ENCODE data around the gene SOX6. TPM values are rescaled to one million over a fixed set of nuclear protein-coding genes. Genes with fewer than 3 reads are reported as not detected.

The SOX6 gene
- total RNA-seq, 1 donor from 2014 or later = 8.3 TPM

DNA sequence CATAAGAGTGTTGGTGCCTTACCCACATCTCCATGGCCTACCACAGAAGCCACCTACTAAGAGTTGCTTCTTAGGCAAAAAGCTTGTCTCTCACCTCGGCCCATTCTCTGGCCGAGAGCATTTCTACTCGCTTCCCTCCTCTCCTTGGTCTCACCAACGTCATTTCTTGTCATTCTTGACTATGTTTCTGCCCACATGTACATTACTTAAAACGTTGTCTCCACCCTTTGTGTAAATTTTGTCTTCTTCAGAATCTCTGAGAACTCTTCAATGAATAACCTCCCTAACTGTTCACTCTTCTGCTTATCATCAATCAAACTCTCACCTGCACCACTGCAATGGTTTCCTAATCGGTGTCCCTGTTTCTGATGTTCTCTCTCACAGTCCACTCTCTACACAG, 20.1 kb downstream of the SOX6 start:
- TF ChIP-seq, protein P1, sequence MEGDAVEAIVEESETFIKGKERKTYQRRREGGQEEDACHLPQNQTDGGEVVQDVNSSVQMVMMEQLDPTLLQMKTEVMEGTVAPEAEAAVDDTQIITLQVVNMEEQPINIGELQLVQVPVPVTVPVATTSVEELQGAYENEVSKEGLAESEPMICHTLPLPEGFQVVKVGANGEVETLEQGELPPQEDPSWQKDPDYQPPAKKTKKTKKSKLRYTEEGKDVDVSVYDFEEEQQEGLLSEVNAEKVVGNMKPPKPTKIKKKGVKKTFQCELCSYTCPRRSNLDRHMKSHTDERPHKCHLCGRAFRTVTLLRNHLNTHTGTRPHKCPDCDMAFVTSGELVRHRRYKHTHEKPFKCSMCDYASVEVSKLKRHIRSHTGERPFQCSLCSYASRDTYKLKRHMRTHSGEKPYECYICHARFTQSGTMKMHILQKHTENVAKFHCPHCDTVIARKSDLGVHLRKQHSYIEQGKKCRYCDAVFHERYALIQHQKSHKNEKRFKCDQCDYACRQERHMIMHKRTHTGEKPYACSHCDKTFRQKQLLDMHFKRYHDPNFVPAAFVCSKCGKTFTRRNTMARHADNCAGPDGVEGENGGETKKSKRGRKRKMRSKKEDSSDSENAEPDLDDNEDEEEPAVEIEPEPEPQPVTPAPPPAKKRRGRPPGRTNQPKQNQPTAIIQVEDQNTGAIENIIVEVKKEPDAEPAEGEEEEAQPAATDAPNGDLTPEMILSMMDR (IDR thresholded peaks at IDR 0.05) = no peak
- ATAC-seq = no peak
- Histone ChIP-seq H3K4me1 (no peaks in the 10 kb centered on the region), H3K36me3 (no peaks in the 10 kb centered on the region), H3K9me3 (no peaks in the 10 kb centered on the region), H3K27ac (no peak overlapping the region), H3K27me3 (no peaks in the 10 kb centered on the region), H3K4me3 (no peak overlapping the region)
- intact Hi-C loops (cut with DNase I) = no loop called here
- DNase-seq = no peak

- H3K27me3 ChIP-seq = no peaks in the 10 kb centered on the region
- ATAC-seq = no peak
- intact Hi-C loops (cut with DNase I) = no loop called here
- H3K27ac ChIP-seq = no peak overlapping the region
- no peak overlapping the region for H3K4me3 ChIP-seq
- no peaks in the 10 kb centered on the region for H3K9me3 ChIP-seq
- no peak for DNase-seq
- TF ChIP-seq, protein P1 (IDR thresholded peaks at IDR 0.05) = no peak
- H3K4me1 ChIP-seq = no peaks in the 10 kb centered on the region
- H3K36me3 ChIP-seq = no peaks in the 10 kb centered on the region
Measured at GRCh38 chr11:16335236-16335962, 20.9 kb downstream of the SOX6 start.

DNA sequence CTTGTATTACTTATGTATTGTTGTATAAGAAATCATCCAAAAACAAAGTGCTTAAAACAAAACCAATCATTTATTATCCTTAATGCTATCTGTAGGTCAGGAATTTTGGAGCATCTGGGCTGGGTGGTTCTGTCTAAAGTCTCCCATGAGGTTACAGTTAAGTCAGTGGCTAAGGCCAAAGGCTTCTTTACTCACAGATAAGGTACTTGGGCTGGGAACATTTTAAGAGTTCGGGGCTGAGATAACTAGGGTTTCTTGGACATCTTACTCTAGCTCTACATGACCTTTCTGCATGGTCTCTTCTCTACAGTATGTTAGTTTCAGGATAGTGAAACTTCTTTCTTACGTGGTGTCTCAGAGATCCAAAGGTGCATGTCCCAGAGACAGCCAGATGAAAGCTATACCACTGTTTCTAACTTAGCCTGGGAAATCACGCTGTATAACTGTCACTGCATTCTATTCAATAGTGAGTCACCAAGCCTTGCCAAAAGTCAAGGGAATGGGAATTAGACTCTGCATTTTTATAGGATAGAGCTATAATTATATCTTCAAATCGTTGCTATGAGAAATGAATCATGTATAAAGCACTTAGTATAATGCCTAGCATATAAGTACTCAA, 29.6 kb downstream of the SOX6 start:
- DNase-seq (no peak), ATAC-seq (no peak)
- Histone ChIP-seq H3K36me3 (no peaks in the 10 kb centered on the region), H3K27ac (no peak overlapping the region), H3K27me3 (no peaks in the 10 kb centered on the region), H3K9me3 (no peaks in the 10 kb centered on the region), H3K4me1 (no peaks in the 10 kb centered on the region), H3K4me3 (no peak overlapping the region)
- intact Hi-C loops (cut with DNase I) = no loop called here
- TF ChIP-seq, protein P1 (IDR thresholded peaks at IDR 0.05) = no peak

DNA sequence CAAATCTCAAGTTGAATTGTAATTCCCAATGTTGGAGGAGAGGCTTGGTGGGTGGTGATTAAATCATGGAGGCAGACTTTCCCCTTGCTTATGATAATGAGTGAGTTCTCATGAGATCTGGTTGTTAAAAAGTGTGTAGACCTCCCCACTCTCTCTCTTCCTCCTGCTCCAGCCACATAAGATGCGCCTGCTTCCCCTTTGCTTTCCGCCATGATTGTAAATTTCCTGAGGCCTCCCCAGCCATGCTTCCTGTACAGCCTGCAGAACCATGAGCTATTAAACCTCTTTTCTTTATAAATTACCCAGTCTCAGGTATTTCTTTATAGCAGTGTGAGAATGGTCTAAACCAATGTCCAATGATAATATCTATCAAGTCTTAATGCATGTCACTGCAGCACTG, 34.2 kb downstream of the SOX6 start:
- H3K4me3 ChIP-seq = no peak overlapping the region
- DNase-seq (no peak), ATAC-seq (no peak)
- no peak overlapping the region for H3K27ac ChIP-seq
- TF ChIP-seq, protein P1 (IDR thresholded peaks at IDR 0.05) = no peak
- no peaks in the 10 kb centered on the region for H3K27me3 ChIP-seq
- no peaks in the 10 kb centered on the region for H3K9me3 ChIP-seq
- H3K36me3 ChIP-seq = no peaks in the 10 kb centered on the region
- intact Hi-C loops (cut with DNase I) = no loop called here
- H3K4me1 ChIP-seq = no peaks in the 10 kb centered on the region

- TF ChIP-seq, protein P1 (IDR thresholded peaks at IDR 0.05) = no peak
- Histone ChIP-seq H3K27me3 (no peaks in the 10 kb centered on the region), H3K27ac (no peak overlapping the region), H3K36me3 (no peaks in the 10 kb centered on the region), H3K4me1 (no peaks in the 10 kb centered on the region), H3K9me3 (no peaks in the 10 kb centered on the region), H3K4me3 (no peak overlapping the region)
- ATAC-seq = no peak
- intact Hi-C loops (cut with DNase I) = no loop called here
- DNase-seq = no peak
Measured at GRCh38 chr11:16321148-16321547, 35.2 kb downstream of the SOX6 start.
